Panc1 (cell line): Measurements from ENCODE around the gene FN1. TPM values are rescaled to one million over a fixed set of nuclear protein-coding genes. Genes with fewer than 3 reads are reported as not detected.

Experiments
- ATAC-seq: fragments of 200-7000 bp; cut with Tn5 transposase; 2 replicates; pipeline ENCODE4 v1.9.1; 2020; ENCODE audit warnings: mild to moderate bottlenecking, moderate library complexity
- BruUV-seq: library from RNA; stranded (reverse); fragments of 400-500 nt; replicated peaks from 2 replicates; lab custom pipeline; 2021; lab: Mats Ljungman, UMichigan
- CTCF ChIA-PET: fragments of 300-600 bp; sonication (Branson Sonifier 250); formaldehyde crosslinking; loops from one replicate; lab custom pipeline; 2022; ENCODE audit warnings: antibody characterized with exemption; lab: Charles Lee
- POLR2A ChIA-PET: fragments of 300-600 bp; sonication (Branson Sonifier 250); formaldehyde crosslinking; loops from one replicate; lab custom pipeline; 2022; ENCODE audit warnings: antibody characterized with exemption; lab: Charles Lee
- DNase-seq: peaks from one replicate; pipeline ENCODE4 v3.0.0-alpha.2; 2010; ENCODE audit warnings: low read depth, low spot score
- H3K27ac ChIP-seq: 2 replicates; pipeline ENCODE4 v1.5.1; 2011; ENCODE audit warnings: mild to moderate bottlenecking, low read length, inconsistent platforms
- H3K27me3 ChIP-seq: fragments of 200-500 bp; sonication (Bioruptor generic); 2 replicates; pipeline ENCODE4 v1.6.0; 2014; ENCODE audit warnings: low read length, inconsistent platforms; ENCODE audit not compliant: control insufficient read depth, insufficient read depth
- H3K36me3 ChIP-seq: fragments of 200-500 bp; sonication (Bioruptor generic); 2 replicates; pipeline ENCODE4 v1.5.1; 2014; ENCODE audit warnings: inconsistent platforms, mild to moderate bottlenecking, low read length, moderate library complexity; ENCODE audit not compliant: control insufficient read depth, insufficient read depth
- H3K4me1 ChIP-seq: 2 replicates; pipeline ENCODE4 v1.5.1; 2011; ENCODE audit warnings: inconsistent platforms, mild to moderate bottlenecking, low read length, moderate library complexity; ENCODE audit not compliant: control insufficient read depth, insufficient read depth
- H3K4me3 ChIP-seq, 2 experiments: 2 replicates each; pipeline ENCODE4 v1.5.1; 2011 to 2012; ENCODE audit warnings: low read depth in 2 of 2, low read length in 2 of 2, mild to moderate bottlenecking in 2 of 2, inconsistent platforms in 1 of 2, moderate library complexity in 1 of 2
- H3K9me3 ChIP-seq: fragments of 200-500 bp; sonication (Bioruptor generic); 2 replicates; pipeline ENCODE4 v1.5.1; 2014; ENCODE audit warnings: low read depth, mild to moderate bottlenecking, inconsistent platforms, low read length, moderate library complexity; ENCODE audit not compliant: control insufficient read depth, insufficient read depth
- CTCF ChIP-seq: fragments of 450-650 bp; IDR thresholded peaks from 2 replicates; pipeline ENCODE4 v1.5.1; 2017; ENCODE audit warnings: mild to moderate bottlenecking
- POLR2AphosphoS5 ChIP-seq: IDR thresholded peaks from 2 replicates; pipeline ENCODE4 v1.6.1; 2012; ENCODE audit warnings: mild to moderate bottlenecking, low read depth, low read length, moderate library complexity
- REST ChIP-seq, 2 experiments: IDR thresholded peaks; 2 replicates each; pipeline ENCODE4 v1.6.1; 2011 to 2012; ENCODE audit warnings: low read depth in 2 of 2, control low read depth in 1 of 2, low read length in 1 of 2, mild to moderate bottlenecking in 1 of 2, moderate library complexity in 1 of 2; ENCODE audit not compliant: insufficient read depth in 1 of 2
- SIN3A ChIP-seq: IDR thresholded peaks from 2 replicates; pipeline ENCODE4 v1.6.1; 2012; ENCODE audit warnings: low read depth, mild to moderate bottlenecking, low read length, moderate library complexity, borderline replicate concordance; ENCODE audit not compliant: insufficient read depth
- TCF7L2 ChIP-seq: IDR thresholded peaks from 2 replicates; pipeline ENCODE4 v1.6.1; 2011; ENCODE audit warnings: mild to moderate bottlenecking, low read depth, low read length, inconsistent platforms
- in situ Hi-C: cut with HindIII; loops from 2 replicates; pipeline ENCODE4 v1.10.0; 2016; ENCODE audit warnings: low sequenced_read_pairs, low pct_unique_long_range_greater_than_20kb
- intact Hi-C: fragments of 100-400 bp; cut with micrococcal nuclease; formaldehyde crosslinking; loops from one replicate; pipeline ENCODE4 v1.10.0; 2022; ENCODE audit not compliant: unreplicated experiment
- total RNA-seq: library from RNA; stranded (reverse); gene quantifications from one replicate; pipeline ENCODE4 v1.2.1, GENCODE V29; 2021; ENCODE audit not compliant: unreplicated experiment

The FN1 gene
- total RNA-seq, 1 experiment from 2014 or later, result 4.2 TPM

GRCh38 chr2:215437614-215438013 lies 1.7 kb upstream of the FN1 start:
- peaks cover 3% of the 10 kb centered on the region; the same call in 1 of the 2 replicates for H3K4me1 ChIP-seq
- CTCF ChIA-PET, result no interaction called here

GRCh38 chr2:215436705-215437565 lies 1.1 kb upstream of the FN1 start:
- H3K4me3 ChIP-seq, result peak overlapping the region; percentile 50 to 72
- H3K27ac ChIP-seq, result no peak overlapping the region
- ATAC-seq (peak; percentile 32; the same call in 1 of the 2 replicates), DNase-seq (no peak)
- in situ Hi-C loops, result no loop called here
- no peaks in the 10 kb centered on the region; the same call in 1 of the 2 replicates for H3K36me3 ChIP-seq
- H3K4me1 ChIP-seq, result peaks cover 3% of the 10 kb centered on the region; the same call in 1 of the 2 replicates
- intact Hi-C loops, result no loop called here
- no peaks in the 10 kb centered on the region for H3K9me3 ChIP-seq
- POLR2A ChIA-PET, result no interaction called here
- no TSS peak for BruUV-seq
- CTCF ChIA-PET, result no interaction called here
- peaks cover 40% of the 10 kb centered on the region for H3K27me3 ChIP-seq
- TF ChIP-seq REST (IDR thresholded peaks at IDR 0.05; ENCODE audit: insufficient read depth in 1 of 2, low read depth in 2 of 2, low read length in 1 of 2) (no peak), TCF7L2 (no peak), CTCF (no peak), POLR2AphosphoS5 (no peak)

More at GRCh38 chr2:215437614-215438013, 1.7 kb upstream of the FN1 start:
- no TSS peak for BruUV-seq
- H3K27me3 ChIP-seq, result peaks cover 40% of the 10 kb centered on the region
- no peaks in the 10 kb centered on the region for H3K9me3 ChIP-seq
- no peaks in the 10 kb centered on the region; the same call in 1 of the 2 replicates for H3K36me3 ChIP-seq
- ATAC-seq (no peak), DNase-seq (no peak)
- POLR2A ChIA-PET, result no interaction called here
- no peak for TF ChIP-seq SIN3A
- no peak for TF ChIP-seq REST (IDR thresholded peaks at IDR 0.05; ENCODE audit: insufficient read depth in 1 of 2, low read depth in 2 of 2, low read length in 1 of 2)
- TF ChIP-seq CTCF, result no peak
- no peak for TF ChIP-seq TCF7L2
- no peak for TF ChIP-seq POLR2AphosphoS5
- no peak overlapping the region for H3K4me3 ChIP-seq
- intact Hi-C loops, result no loop called here
- no peak overlapping the region for H3K27ac ChIP-seq
- in situ Hi-C loops, result no loop called here
